ENCODE data around the gene SDSL.

The SDSL gene

GRCh38 chr12:113401066-113402000, 20.8 kb upstream of the SDSL start:
- TF ChIP-seq ZNF274 (IDR thresholded peaks at IDR 0.05; ENCODE audit: low read depth, low read length), result no peak
- H3K4me3 ChIP-seq (ENCODE audit: low read length), result no peak overlapping the region

GRCh38 chr12:113402586-113403260, 19.5 kb upstream of the SDSL start:
- no peak overlapping the region for H3K4me3 ChIP-seq (ENCODE audit: low read length)
- no peak for TF ChIP-seq ZNF274 (IDR thresholded peaks at IDR 0.05; ENCODE audit: low read depth, low read length)

GRCh38 chr12:113403435-113404415, 18.5 kb upstream of the SDSL start, which contains the start of gene SDS:
Gene SDS (minus strand): TSS chr12:113403887. CDS start chr12:113399708, 4,179 bp downstream.
- H3K4me3 ChIP-seq (ENCODE audit: low read length), result no peak within 1 kb of the TSS
- no peak for TF ChIP-seq ZNF274 (IDR thresholded peaks at IDR 0.05; ENCODE audit: low read depth, low read length)

GRCh38 chr12:113405694-113406093, 16.5 kb upstream of the SDSL start:
- no peak for TF ChIP-seq ZNF274 (IDR thresholded peaks at IDR 0.05; ENCODE audit: low read depth, low read length)
- no peak overlapping the region for H3K4me3 ChIP-seq (ENCODE audit: low read length)

GRCh38 chr12:113407931-113408600, 14.1 kb upstream of the SDSL start:
- TF ChIP-seq ZNF274 (IDR thresholded peaks at IDR 0.05; ENCODE audit: low read depth, low read length), result no peak

GRCh38 chr12:113408756-113409298, 13.4 kb upstream of the SDSL start:
- TF ChIP-seq ZNF274 (IDR thresholded peaks at IDR 0.05; ENCODE audit: low read depth, low read length), result no peak
- no peak overlapping the region for H3K4me3 ChIP-seq (ENCODE audit: low read length)

More at GRCh38 chr12:113407931-113408600, 14.1 kb upstream of the SDSL start:
- H3K4me3 ChIP-seq (ENCODE audit: low read length), result no peak overlapping the region

- H3K4me3 ChIP-seq (ENCODE audit: low read length), result no peak overlapping the region
- TF ChIP-seq ZNF274 (IDR thresholded peaks at IDR 0.05; ENCODE audit: low read depth, low read length), result no peak
Measured at GRCh38 chr12:113409462-113410124, 12.6 kb upstream of the SDSL start.

- TF ChIP-seq ZNF274 (IDR thresholded peaks at IDR 0.05; ENCODE audit: low read depth, low read length), result no peak
- no peak overlapping the region for H3K4me3 ChIP-seq (ENCODE audit: low read length)
Measured at GRCh38 chr12:113413488-113413939, 8.7 kb upstream of the SDSL start.

- no peak for TF ChIP-seq ZNF274 (IDR thresholded peaks at IDR 0.05; ENCODE audit: low read depth, low read length)
Measured at GRCh38 chr12:113414519-113415038, 7.6 kb upstream of the SDSL start.

GRCh38 chr12:113416091-113416754, 6.0 kb upstream of the SDSL start:
- no peak overlapping the region for H3K4me3 ChIP-seq (ENCODE audit: low read length)
- TF ChIP-seq ZNF274 (IDR thresholded peaks at IDR 0.05; ENCODE audit: low read depth, low read length), result no peak

More at GRCh38 chr12:113414519-113415038, 7.6 kb upstream of the SDSL start:
- no peak overlapping the region for H3K4me3 ChIP-seq (ENCODE audit: low read length)

- no peak for TF ChIP-seq ZNF274 (IDR thresholded peaks at IDR 0.05; ENCODE audit: low read depth, low read length)
- H3K4me3 ChIP-seq (ENCODE audit: low read length), result no peak overlapping the region
Measured at GRCh38 chr12:113418213-113418879, 3.8 kb upstream of the SDSL start.
